ENCODE data around the gene DAB1.

DAB1 gene

DNA sequence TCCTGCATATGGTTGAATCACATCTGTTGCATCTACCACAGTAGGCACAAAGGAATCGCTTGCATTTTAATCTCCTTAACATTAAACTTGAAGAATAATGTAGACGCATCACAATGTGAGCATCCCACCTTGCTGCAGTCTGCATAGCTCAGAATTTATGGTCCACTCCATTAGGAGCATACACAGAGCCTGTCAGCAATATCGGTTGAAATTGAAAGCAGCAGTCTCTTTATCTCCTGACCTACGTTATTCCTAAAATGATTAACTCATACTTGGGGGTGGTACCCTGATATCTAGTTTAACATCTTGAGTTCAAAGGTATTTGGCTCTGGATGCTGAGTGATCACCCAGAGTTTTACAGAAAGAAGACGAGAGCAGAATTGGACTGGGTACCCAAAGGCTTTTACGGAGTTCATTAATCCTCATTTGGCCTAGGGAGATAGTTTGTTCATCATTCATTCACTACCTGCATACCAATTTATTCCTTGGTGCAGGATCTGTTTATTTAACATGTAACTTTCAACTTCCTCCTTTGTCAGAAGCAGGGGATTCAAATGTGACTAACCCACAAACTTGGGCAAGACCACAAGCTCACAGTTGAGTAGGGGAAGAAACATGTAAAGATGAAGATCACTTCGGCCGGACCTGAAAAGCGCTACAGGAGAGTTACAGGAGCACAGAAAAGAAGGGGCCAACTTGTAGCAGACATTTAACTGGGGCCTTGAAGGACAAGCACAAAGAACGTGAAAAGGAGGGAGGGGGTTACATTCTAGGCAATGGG is 187.9 kb downstream of the DAB1 start:
- peak; percentile 34 to 90 (median 81) for DNase-seq
- Histone ChIP-seq H3K27me3 (replicated peaks in 2 of 5; ENCODE audit: control insufficient read depth in 4 of 5, insufficient read depth in 5 of 5, low read length in 4 of 5) (no peaks in the 10 kb centered on the region), H3K4me1 (ENCODE audit: control extremely low read depth in 1 of 4, control insufficient read depth in 4 of 4, insufficient read depth in 4 of 4, low read length in 3 of 4) (peaks cover 0 to 10% (median 4%) of the 10 kb centered on the region in 4 experiments), H3K9me3 (ENCODE audit: control extremely low read depth in 1 of 5, control insufficient read depth in 4 of 5, insufficient read depth in 2 of 5, low read depth in 1 of 5, low read length in 4 of 5) (no peaks in the 10 kb centered on the region), H3K36me3 (ENCODE audit: control insufficient read depth in 4 of 4, insufficient read depth in 4 of 4, low read length in 3 of 4) (no peaks in the 10 kb centered on the region), H3K27ac (ENCODE audit: insufficient read depth in 1 of 2, low read depth in 1 of 2, low read length in 2 of 2, poor library complexity in 1 of 2, severe bottlenecking in 2 of 2) (no peak overlapping the region), H3K4me3 (ENCODE audit: control insufficient read depth in 1 of 7, extremely low read depth in 1 of 7, insufficient read depth in 4 of 7, low read depth in 2 of 7, low read length in 6 of 7) (no peak overlapping the region)
- CTCF ChIA-PET: interaction anchor here (1.3 kb wide), 1 partner anchor 9 kb away, joined by 3 read pairs; no protein-coding TSS in a partner anchor
- WGBS (ENCODE audit: insufficient coverage): 46% methylated on average over 8 of the region's 10 CpGs
- POLR2A ChIA-PET: no interaction called here

DNA sequence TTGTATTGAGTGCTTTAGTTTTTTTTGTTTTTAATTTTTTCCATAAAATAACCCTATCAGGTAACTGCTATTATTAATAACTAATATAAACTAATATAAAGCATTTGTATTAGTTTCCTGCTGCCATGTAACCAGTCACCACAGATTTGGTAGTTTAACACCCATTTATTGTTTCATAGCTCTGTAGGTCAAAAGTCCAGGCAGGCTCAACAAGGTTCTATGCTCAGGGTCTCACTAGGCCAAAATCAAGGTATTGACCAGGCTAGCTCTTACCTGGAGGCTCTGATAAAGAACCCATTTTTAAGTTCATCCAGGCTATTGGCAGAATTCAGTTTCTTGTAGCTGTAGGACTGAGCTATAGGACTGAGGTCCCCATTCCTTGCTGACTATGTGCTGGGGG is 189.4 kb downstream of the DAB1 start:
- ChIA-PET CTCF (no interaction called here), POLR2A (no interaction called here)
- Histone ChIP-seq H3K4me3 (ENCODE audit: control insufficient read depth in 1 of 7, extremely low read depth in 1 of 7, insufficient read depth in 4 of 7, low read depth in 2 of 7, low read length in 6 of 7) (no peak overlapping the region), H3K36me3 (ENCODE audit: control insufficient read depth in 4 of 4, insufficient read depth in 4 of 4, low read length in 3 of 4) (no peaks in the 10 kb centered on the region), H3K9me3 (ENCODE audit: control extremely low read depth in 1 of 5, control insufficient read depth in 4 of 5, insufficient read depth in 2 of 5, low read depth in 1 of 5, low read length in 4 of 5) (no peaks in the 10 kb centered on the region), H3K27me3 (replicated peaks in 2 of 5; ENCODE audit: control insufficient read depth in 4 of 5, insufficient read depth in 5 of 5, low read length in 4 of 5) (no peaks in the 10 kb centered on the region), H3K27ac (ENCODE audit: insufficient read depth in 1 of 2, low read depth in 1 of 2, low read length in 2 of 2, poor library complexity in 1 of 2, severe bottlenecking in 2 of 2) (no peak overlapping the region), H3K4me1 (ENCODE audit: control extremely low read depth in 1 of 4, control insufficient read depth in 4 of 4, insufficient read depth in 4 of 4, low read length in 3 of 4) (peaks cover 0 to 10% (median 4%) of the 10 kb centered on the region in 4 experiments)
- no peak for DNase-seq

DNA sequence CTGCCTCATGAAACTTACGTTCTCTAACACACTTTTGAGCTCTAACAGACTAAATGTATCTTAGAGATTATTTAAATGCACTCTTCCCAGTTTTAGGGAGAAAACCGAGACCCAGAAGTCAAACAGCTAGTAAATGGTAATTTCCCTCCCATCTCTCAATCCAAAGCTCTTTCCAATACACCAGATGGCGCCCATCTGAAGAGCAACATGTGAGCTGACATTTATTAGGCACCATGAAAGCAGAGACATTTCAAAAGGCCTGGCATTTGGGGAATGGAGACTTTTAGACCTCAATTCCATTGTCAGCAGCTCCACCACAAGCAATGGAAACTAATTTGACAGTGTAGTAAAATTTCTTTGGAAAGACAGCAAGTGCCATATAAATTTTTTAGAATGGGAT is 191.4 kb downstream of the DAB1 start:
- no peak overlapping the region for H3K4me3 ChIP-seq (ENCODE audit: control insufficient read depth in 1 of 7, extremely low read depth in 1 of 7, insufficient read depth in 4 of 7, low read depth in 2 of 7, low read length in 6 of 7)
- no peaks in the 10 kb centered on the region for H3K27me3 ChIP-seq (replicated peaks in 2 of 5; ENCODE audit: control insufficient read depth in 4 of 5, insufficient read depth in 5 of 5, low read length in 4 of 5)
- WGBS (ENCODE audit: insufficient coverage): 100% methylated on average over 2 of the region's 3 CpGs
- POLR2A ChIA-PET: no interaction called here
- DNase-seq: no peak
- no peaks in the 10 kb centered on the region for H3K36me3 ChIP-seq (ENCODE audit: control insufficient read depth in 4 of 4, insufficient read depth in 4 of 4, low read length in 3 of 4)
- no peak overlapping the region for H3K27ac ChIP-seq (ENCODE audit: insufficient read depth in 1 of 2, low read depth in 1 of 2, low read length in 2 of 2, poor library complexity in 1 of 2, severe bottlenecking in 2 of 2)
- H3K9me3 ChIP-seq (ENCODE audit: control extremely low read depth in 1 of 5, control insufficient read depth in 4 of 5, insufficient read depth in 2 of 5, low read depth in 1 of 5, low read length in 4 of 5): no peaks in the 10 kb centered on the region
- CTCF ChIA-PET: no interaction called here
- H3K4me1 ChIP-seq (ENCODE audit: control extremely low read depth in 1 of 4, control insufficient read depth in 4 of 4, insufficient read depth in 4 of 4, low read length in 3 of 4): peaks cover 0 to 10% (median 4%) of the 10 kb centered on the region in 4 experiments

DNA sequence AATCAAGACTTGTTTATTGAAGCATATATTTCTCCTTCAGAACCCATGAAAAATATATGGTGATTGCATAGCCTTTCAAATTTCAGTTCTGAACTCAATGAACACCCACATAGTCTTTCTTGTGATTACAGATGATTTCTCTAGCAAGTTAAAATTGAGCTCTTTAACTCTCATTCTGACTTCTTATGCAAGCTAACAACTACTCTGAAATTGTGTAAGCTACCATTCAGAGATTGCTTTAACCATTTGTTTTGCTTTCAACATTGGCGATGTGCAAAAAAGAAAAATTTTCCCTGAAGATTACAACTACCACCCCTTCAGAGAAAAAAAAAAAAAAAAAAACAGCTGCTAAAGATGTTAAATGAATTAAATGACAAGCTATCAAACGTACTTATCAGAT is 193.9 kb downstream of the DAB1 start:
- Histone ChIP-seq H3K4me1 (ENCODE audit: control extremely low read depth in 1 of 4, control insufficient read depth in 4 of 4, insufficient read depth in 4 of 4, low read length in 3 of 4) (no peaks in the 10 kb centered on the region), H3K4me3 (ENCODE audit: control insufficient read depth in 1 of 7, extremely low read depth in 1 of 7, insufficient read depth in 4 of 7, low read depth in 2 of 7, low read length in 6 of 7) (no peak overlapping the region), H3K27ac (ENCODE audit: insufficient read depth in 1 of 2, low read depth in 1 of 2, low read length in 2 of 2, poor library complexity in 1 of 2, severe bottlenecking in 2 of 2) (no peak overlapping the region), H3K9me3 (ENCODE audit: control extremely low read depth in 1 of 5, control insufficient read depth in 4 of 5, insufficient read depth in 2 of 5, low read depth in 1 of 5, low read length in 4 of 5) (no peaks in the 10 kb centered on the region), H3K27me3 (replicated peaks in 2 of 5; ENCODE audit: control insufficient read depth in 4 of 5, insufficient read depth in 5 of 5, low read length in 4 of 5) (no peaks in the 10 kb centered on the region), H3K36me3 (ENCODE audit: control insufficient read depth in 4 of 4, insufficient read depth in 4 of 4, low read length in 3 of 4) (no peaks in the 10 kb centered on the region)
- DNase-seq: no peak
- ChIA-PET CTCF (no interaction called here), POLR2A (interaction anchor here (1.0 kb wide), 1 partner anchor 39 kb away, joined by 3 read pairs; no protein-coding TSS in a partner anchor)
- WGBS (ENCODE audit: insufficient coverage): no CpG with 5 or more reads among the region's 2 CpGs

DNA sequence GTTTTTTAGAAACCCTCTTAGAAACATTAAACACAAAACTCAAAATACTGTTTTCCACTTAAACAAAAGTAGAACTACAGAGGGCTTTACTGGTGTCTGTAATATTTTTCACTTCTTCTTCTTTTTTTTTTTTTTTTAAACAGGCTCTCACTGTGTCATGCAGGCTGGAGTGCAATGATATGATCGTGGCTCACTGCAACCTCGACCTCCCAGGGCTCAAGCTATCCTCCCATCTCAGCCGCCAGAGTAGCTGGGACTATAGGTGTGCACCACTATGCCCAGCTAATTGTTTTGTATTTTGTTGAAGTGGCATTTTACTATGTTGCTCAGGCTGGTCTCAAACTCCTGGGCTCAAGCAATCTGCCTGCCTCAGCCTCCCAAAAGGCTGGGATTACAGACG is 194.8 kb downstream of the DAB1 start:
- Histone ChIP-seq H3K36me3 (ENCODE audit: control insufficient read depth in 4 of 4, insufficient read depth in 4 of 4, low read length in 3 of 4) (no peaks in the 10 kb centered on the region), H3K4me3 (ENCODE audit: control insufficient read depth in 1 of 7, extremely low read depth in 1 of 7, insufficient read depth in 4 of 7, low read depth in 2 of 7, low read length in 6 of 7) (no peak overlapping the region), H3K9me3 (ENCODE audit: control extremely low read depth in 1 of 5, control insufficient read depth in 4 of 5, insufficient read depth in 2 of 5, low read depth in 1 of 5, low read length in 4 of 5) (no peaks in the 10 kb centered on the region), H3K27ac (ENCODE audit: insufficient read depth in 1 of 2, low read depth in 1 of 2, low read length in 2 of 2, poor library complexity in 1 of 2, severe bottlenecking in 2 of 2) (no peak overlapping the region), H3K27me3 (replicated peaks in 2 of 5; ENCODE audit: control insufficient read depth in 4 of 5, insufficient read depth in 5 of 5, low read length in 4 of 5) (no peaks in the 10 kb centered on the region), H3K4me1 (ENCODE audit: control extremely low read depth in 1 of 4, control insufficient read depth in 4 of 4, insufficient read depth in 4 of 4, low read length in 3 of 4) (no peaks in the 10 kb centered on the region)
- POLR2A ChIA-PET: no interaction called here
- 0% methylated on average over 2 of the region's 4 CpGs for WGBS (ENCODE audit: insufficient coverage)
- DNase-seq: peak in 2 of 3 donors; percentile 12 to 36
- CTCF ChIA-PET: no interaction called here

DNA sequence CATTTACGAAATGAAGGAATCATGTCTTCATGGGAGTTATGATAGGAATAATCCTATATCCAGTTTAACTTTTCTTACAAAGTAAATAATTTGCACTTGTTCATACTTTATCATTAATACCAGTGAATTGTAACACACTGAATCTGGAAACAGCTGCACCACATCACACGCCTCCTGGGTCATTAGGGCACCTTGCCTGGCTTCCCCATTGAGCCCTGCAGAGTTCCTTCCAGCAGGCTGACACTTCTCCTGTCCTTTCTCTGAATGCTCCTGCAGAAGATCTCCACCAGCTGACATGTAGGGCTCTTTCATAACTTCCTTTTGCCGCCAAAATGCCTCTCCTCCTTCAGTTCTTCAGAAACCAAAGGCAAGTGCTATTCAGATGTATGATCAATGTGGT is 201.1 kb downstream of the DAB1 start:
- DNase-seq: no peak
- H3K27ac ChIP-seq (ENCODE audit: insufficient read depth in 1 of 2, low read depth in 1 of 2, low read length in 2 of 2, poor library complexity in 1 of 2, severe bottlenecking in 2 of 2): no peak overlapping the region
- no peaks in the 10 kb centered on the region for H3K36me3 ChIP-seq (ENCODE audit: control insufficient read depth in 4 of 4, insufficient read depth in 4 of 4, low read length in 3 of 4)
- 83% methylated on average over 1 of the region's 3 CpGs for WGBS (ENCODE audit: insufficient coverage)
- H3K4me1 ChIP-seq (ENCODE audit: control extremely low read depth in 1 of 4, control insufficient read depth in 4 of 4, insufficient read depth in 4 of 4, low read length in 3 of 4): peaks cover 0 to 6% (median 0%) of the 10 kb centered on the region in 4 experiments
- no peaks in the 10 kb centered on the region for H3K9me3 ChIP-seq (ENCODE audit: control extremely low read depth in 1 of 5, control insufficient read depth in 4 of 5, insufficient read depth in 2 of 5, low read depth in 1 of 5, low read length in 4 of 5)
- CTCF ChIA-PET: no interaction called here
- H3K27me3 ChIP-seq (replicated peaks in 2 of 5; ENCODE audit: control insufficient read depth in 4 of 5, insufficient read depth in 5 of 5, low read length in 4 of 5): no peaks in the 10 kb centered on the region
- POLR2A ChIA-PET: no interaction called here
- H3K4me3 ChIP-seq (ENCODE audit: control insufficient read depth in 1 of 7, extremely low read depth in 1 of 7, insufficient read depth in 4 of 7, low read depth in 2 of 7, low read length in 6 of 7): no peak overlapping the region

DNA sequence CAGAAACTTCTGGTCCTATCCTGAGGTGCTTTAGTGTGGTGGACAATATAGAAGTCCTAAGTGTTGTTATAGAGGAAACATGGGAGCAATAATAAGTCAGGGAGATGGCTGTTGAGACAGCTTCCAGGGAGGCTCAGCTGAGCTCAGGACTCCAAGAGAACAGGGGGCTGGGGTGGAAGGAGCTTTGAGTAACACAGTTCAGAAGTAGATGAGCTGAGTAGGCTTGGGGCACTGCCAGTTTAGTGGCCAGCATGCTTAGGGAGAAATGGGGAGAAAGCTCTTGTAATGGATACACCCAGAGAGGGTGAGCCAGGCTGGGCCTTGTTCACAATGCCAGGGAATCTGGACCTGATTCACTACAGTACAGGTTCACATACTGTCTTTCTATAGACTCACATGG is 201.6 kb downstream of the DAB1 start:
- no peak overlapping the region for H3K27ac ChIP-seq (ENCODE audit: insufficient read depth in 1 of 2, low read depth in 1 of 2, low read length in 2 of 2, poor library complexity in 1 of 2, severe bottlenecking in 2 of 2)
- no peak overlapping the region for H3K4me3 ChIP-seq (ENCODE audit: control insufficient read depth in 1 of 7, extremely low read depth in 1 of 7, insufficient read depth in 4 of 7, low read depth in 2 of 7, low read length in 6 of 7)
- no peaks in the 10 kb centered on the region for H3K27me3 ChIP-seq (replicated peaks in 2 of 5; ENCODE audit: control insufficient read depth in 4 of 5, insufficient read depth in 5 of 5, low read length in 4 of 5)
- ChIA-PET POLR2A (no interaction called here), CTCF (no interaction called here)
- H3K36me3 ChIP-seq (ENCODE audit: control insufficient read depth in 4 of 4, insufficient read depth in 4 of 4, low read length in 3 of 4): no peaks in the 10 kb centered on the region
- peaks cover 0 to 6% (median 0%) of the 10 kb centered on the region in 4 experiments for H3K4me1 ChIP-seq (ENCODE audit: control extremely low read depth in 1 of 4, control insufficient read depth in 4 of 4, insufficient read depth in 4 of 4, low read length in 3 of 4)
- DNase-seq: no peak
- no peaks in the 10 kb centered on the region for H3K9me3 ChIP-seq (ENCODE audit: control extremely low read depth in 1 of 5, control insufficient read depth in 4 of 5, insufficient read depth in 2 of 5, low read depth in 1 of 5, low read length in 4 of 5)
